Mucosa of descending colon (tissue), 3 donors: Measurements from ENCODE around the gene RTN4R. TPM values are rescaled to one million over a fixed set of nuclear protein-coding genes. Genes with fewer than 3 reads are reported as not detected.

Source experiments
- ATAC-seq: fragments of 200-7000 bp; cut with Tn5 transposase; one replicate; pipeline ENCODE4 v1.9.1; 2020; ENCODE audit warnings: mild to moderate bottlenecking, moderate library complexity
- DNase-seq, 3 donors: peaks; one replicate each; pipeline ENCODE4 v3.0.0-alpha.2; 2020
- H3K36me3 ChIP-seq: fragments of 200-600 bp; one replicate; pipeline ENCODE4 v1.8.0; 2021; ENCODE audit warnings: low read depth, mild to moderate bottlenecking
- H3K4me1 ChIP-seq: fragments of 200-600 bp; one replicate; pipeline ENCODE4 v1.8.0; 2021; ENCODE audit warnings: low read depth, mild to moderate bottlenecking
- H3K4me3 ChIP-seq: fragments of 200-600 bp; one replicate; pipeline ENCODE4 v1.8.0; 2021; ENCODE audit warnings: mild to moderate bottlenecking
- H3K9me3 ChIP-seq: fragments of 200-600 bp; one replicate; pipeline ENCODE4 v1.8.0; 2021; ENCODE audit warnings: mild to moderate bottlenecking
- intact Hi-C, 2 donors: fragments of 100-400 bp; cut with DNase I in 1 of 2; cut with micrococcal nuclease in 1 of 2; formaldehyde crosslinking; loops; one replicate each; pipeline versions ENCODE4 v1.11.0 to v1.11.1; 2022; cut with DNase I, micrococcal nuclease
- total RNA-seq, 3 donors: library from RNA; stranded (reverse); fragmentation: NEBNext Ultra II Directional in 2 of 3; extraction: Animal tissue kit (Norgen Biotek cat#: 25700) in 2 of 3; gene quantifications; one replicate each; pipeline versions ENCODE4 v1.2.1 to v1.2.4, GENCODE V29; 2021 to 2023
- TF ChIP-seq, protein P1 (sequence below): fragments of 200-600 bp; IDR thresholded peaks from one replicate; pipeline ENCODE4 v1.8.0; 2022; ENCODE audit warnings: antibody characterized with exemption, mild to moderate bottlenecking
- donor health status: DM: no; HTN: no; CAD: no; lungs with moderate emphysema.
- donor health status: DM: no; HTN: no; CAD: no.
- donor health status: DM: no; HTN: yes; CAD: no.

The RTN4R gene
- total RNA-seq, 3 donors from 2014 or later: 1.6 to 3.5 (median 2.5) TPM

DNA sequence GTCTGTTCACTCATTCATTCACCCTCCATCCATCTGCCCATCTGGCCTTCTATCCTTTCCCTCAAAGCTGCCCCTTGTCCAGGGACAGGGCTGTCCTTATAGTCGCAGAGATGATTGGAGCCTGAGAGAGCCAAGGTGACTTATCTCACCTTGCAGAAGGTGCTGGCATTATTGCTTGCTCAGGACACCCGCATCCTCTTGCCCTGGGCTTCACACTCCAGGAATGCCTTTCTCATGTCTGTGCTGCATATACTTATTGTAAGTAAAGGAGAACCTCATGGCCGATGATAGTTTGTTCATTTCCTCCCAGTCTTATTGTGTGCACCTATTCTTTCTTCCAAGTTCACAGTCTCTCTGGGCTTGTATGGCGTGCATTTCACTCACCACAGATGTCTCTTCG, 68.2 kb downstream of the RTN4R start:
- intact Hi-C loops: no loop called here
- H3K36me3 ChIP-seq: no peaks in the 10 kb centered on the region
- ATAC-seq (no peak), DNase-seq (no peak)
- TF ChIP-seq, protein P1, sequence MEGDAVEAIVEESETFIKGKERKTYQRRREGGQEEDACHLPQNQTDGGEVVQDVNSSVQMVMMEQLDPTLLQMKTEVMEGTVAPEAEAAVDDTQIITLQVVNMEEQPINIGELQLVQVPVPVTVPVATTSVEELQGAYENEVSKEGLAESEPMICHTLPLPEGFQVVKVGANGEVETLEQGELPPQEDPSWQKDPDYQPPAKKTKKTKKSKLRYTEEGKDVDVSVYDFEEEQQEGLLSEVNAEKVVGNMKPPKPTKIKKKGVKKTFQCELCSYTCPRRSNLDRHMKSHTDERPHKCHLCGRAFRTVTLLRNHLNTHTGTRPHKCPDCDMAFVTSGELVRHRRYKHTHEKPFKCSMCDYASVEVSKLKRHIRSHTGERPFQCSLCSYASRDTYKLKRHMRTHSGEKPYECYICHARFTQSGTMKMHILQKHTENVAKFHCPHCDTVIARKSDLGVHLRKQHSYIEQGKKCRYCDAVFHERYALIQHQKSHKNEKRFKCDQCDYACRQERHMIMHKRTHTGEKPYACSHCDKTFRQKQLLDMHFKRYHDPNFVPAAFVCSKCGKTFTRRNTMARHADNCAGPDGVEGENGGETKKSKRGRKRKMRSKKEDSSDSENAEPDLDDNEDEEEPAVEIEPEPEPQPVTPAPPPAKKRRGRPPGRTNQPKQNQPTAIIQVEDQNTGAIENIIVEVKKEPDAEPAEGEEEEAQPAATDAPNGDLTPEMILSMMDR: no peak
- H3K4me1 ChIP-seq: no peaks in the 10 kb centered on the region
- H3K9me3 ChIP-seq: no peaks in the 10 kb centered on the region
- H3K4me3 ChIP-seq: no peak overlapping the region

DNA sequence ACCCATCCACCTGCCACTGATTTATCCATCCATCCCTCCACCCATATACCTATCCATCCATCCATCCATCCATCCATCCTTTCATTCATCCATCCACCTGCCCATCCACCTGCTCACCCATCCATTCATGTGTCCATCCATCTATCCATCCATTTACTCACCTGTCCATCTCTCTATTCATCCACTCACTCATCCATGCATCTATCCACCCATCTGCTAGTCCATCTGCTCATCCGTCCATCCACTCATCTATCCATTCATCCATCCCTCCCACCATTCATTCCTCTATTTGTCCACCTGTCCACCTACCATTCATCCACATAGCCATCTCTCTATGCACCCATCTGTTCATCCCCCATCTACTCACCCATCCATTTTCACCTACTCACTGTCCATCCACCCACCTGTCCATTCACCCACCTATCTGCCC, 68.7 kb downstream of the RTN4R start:
- Histone ChIP-seq H3K9me3 (no peaks in the 10 kb centered on the region), H3K4me1 (no peaks in the 10 kb centered on the region), H3K4me3 (no peak overlapping the region), H3K36me3 (no peaks in the 10 kb centered on the region)
- no peak for DNase-seq
- TF ChIP-seq, protein P1: no peak
- intact Hi-C loops: no loop called here
- ATAC-seq: no peak

DNA sequence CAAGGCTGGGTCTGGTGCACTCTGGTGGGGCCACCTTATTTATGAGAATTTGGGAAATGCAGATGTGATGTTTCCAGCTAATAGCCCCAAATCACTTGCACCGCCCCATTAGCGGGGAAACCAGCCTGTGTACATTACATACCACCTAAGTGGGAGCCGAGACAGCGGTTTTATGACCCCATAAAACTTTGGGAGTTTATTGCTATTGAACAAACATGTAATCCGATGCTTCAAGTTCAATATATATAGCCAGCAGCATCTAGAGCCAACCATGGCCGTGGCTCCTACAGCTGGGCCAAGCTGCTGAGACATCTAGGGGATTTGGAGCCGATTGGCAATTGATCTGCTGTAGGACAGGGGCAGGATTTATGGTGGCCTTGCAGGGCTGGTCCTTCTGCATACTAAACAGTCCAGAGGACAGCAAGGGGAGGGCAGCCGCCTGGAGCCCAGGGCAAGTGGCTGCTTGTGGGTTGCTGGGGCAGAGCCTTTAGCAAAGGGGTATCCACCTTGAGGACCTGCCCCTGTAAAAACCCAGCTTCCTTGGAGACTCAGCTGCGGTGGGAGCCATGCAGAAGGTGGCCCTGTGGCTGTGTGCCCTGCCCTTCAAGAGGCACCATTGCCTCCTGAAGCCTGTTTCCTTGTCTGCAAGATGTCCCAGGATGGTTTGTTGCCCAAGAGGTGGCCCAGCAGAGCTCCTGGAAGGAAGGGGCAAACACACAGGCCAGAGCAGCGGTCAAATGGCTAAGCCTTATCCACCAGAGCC, 69.4 kb downstream of the RTN4R start:
- Histone ChIP-seq H3K9me3 (no peaks in the 10 kb centered on the region), H3K36me3 (no peaks in the 10 kb centered on the region), H3K4me1 (no peaks in the 10 kb centered on the region), H3K4me3 (no peak overlapping the region)
- no peak for DNase-seq
- intact Hi-C loops: no loop called here
- TF ChIP-seq, protein P1: no peak
- no peak for ATAC-seq

DNA sequence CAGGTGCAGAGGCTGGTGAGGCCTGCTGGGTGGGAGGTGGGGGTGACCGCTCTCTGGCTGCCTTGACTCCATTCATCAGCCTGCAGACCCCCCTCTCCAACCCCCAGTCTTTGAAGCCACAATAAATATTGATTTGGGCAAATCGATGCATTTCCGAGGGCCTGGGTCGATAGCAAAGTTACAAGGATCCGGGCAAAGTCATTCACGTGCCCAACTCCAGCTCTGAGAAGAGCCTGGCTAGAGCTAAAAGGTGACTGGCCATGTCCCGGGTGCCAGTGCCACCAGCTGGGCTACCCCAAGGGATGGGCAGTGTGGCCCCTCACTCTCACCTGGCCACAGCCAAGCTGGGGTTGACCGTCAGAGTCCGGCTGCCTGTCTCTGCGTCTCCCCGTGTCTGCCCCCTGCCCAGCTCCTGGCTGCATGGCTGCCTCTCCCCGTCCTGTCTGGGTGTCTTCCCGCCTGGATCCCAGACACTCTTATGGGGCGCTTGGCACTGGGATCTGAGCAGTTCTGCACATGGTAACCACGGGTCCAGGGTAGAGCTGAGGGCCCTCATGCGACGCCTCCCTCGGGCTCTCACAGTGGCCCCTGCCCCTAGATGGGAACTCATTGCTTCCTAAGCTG, 70.6 kb downstream of the RTN4R start:
- no peaks in the 10 kb centered on the region for H3K36me3 ChIP-seq
- TF ChIP-seq, protein P1: no peak
- ATAC-seq (no peak), DNase-seq (no peak)
- H3K4me3 ChIP-seq: no peak overlapping the region
- no peaks in the 10 kb centered on the region for H3K9me3 ChIP-seq
- no peaks in the 10 kb centered on the region for H3K4me1 ChIP-seq
- intact Hi-C loops: no loop called here

DNA sequence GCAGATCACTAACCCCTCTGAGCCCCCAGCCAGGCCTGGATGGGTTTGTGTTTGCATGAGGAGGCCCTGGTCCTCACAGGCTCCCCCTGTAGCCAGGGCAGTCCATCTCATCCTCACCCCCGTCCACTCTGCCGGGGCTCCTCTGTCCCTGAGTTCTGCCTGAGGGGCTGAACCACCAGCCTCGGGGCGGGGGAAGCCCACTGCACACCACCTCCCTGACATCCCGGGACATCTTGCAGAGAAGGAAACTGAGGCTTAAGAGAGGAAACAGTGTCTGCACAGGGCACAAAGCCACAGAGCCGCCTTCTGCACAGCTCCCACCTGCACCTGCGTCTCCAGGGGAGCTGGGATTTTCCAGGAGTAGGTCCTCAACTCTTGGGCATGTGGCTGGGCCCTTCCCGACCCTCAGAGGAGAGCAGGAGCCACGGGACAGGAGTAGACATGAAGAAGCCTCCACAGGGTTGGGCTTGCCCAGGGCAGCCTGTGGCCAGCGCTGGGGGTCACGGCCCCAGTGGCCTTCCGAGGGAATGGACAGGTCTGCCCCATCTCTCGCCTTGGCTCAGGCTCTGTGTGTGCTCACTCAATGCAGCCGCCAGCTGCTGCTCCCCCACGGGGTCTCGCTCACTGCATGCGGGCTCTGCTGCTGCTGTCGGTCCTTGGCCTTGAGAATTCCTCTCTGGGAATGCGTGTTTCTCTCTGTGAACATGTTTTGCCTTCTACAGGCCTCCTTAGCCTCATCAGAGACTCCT, 71.8 kb downstream of the RTN4R start:
- no peaks in the 10 kb centered on the region for H3K4me1 ChIP-seq
- TF ChIP-seq, protein P1: no peak
- no peaks in the 10 kb centered on the region for H3K36me3 ChIP-seq
- H3K9me3 ChIP-seq: no peaks in the 10 kb centered on the region
- H3K4me3 ChIP-seq: no peak overlapping the region
- intact Hi-C loops: no loop called here
- ATAC-seq (no peak), DNase-seq (no peak)
